H1 (cell line): ENCODE results near the gene C12orf42. TPM values are rescaled to one million over a fixed set of nuclear protein-coding genes. Genes with fewer than 3 reads are reported as not detected.
A peak's percentile ranks its signal among the peaks of the same experiment; 100 is the strongest.

Experiments
- CTCF ChIA-PET: fragments of 300-600 bp; sonication (Branson Sonifier 250); formaldehyde crosslinking; loops from one replicate; lab custom pipeline; 2021; ENCODE audit not compliant: partially characterized antibody; lab: Charles Lee
- POLR2A ChIA-PET: fragments of 300-600 bp; sonication (Branson Sonifier 250); formaldehyde crosslinking; loops from one replicate; lab custom pipeline; 2021; ENCODE audit warnings: inconsistent platforms; ENCODE audit not compliant: partially characterized antibody; lab: Charles Lee
- DNase-seq, 2 experiments: peaks; one replicate each; pipeline versions ENCODE4 v3.0.0 to v3.0.0-alpha.2; 2010 to 2022; ENCODE audit warnings: low spot score in 2 of 2, low read depth in 1 of 2, mixed read lengths in 1 of 2
- FAIRE-seq: peaks from 2 replicates; lab custom pipeline; 2011; peaks lifted over from hg19 to GRCh38; lab: Jason Lieb, UNC
- H2AFZ ChIP-seq: 2 replicates; pipeline ENCODE4 v1.8.1; 2012; ENCODE audit warnings: low read length, inconsistent platforms
- H2AK5ac ChIP-seq: 2 replicates; pipeline ENCODE4 v1.6.1; 2013; ENCODE audit warnings: low read depth, low read length
- H2BK120ac ChIP-seq: replicated peaks from 2 replicates; pipeline ENCODE3; 2013; ENCODE audit warnings: low read depth, low read length, inconsistent platforms
- H2BK12ac ChIP-seq: 2 replicates; pipeline ENCODE4 v1.6.1; 2013; ENCODE audit warnings: low read depth, low read length
- H2BK15ac ChIP-seq: 2 replicates; pipeline ENCODE4 v1.6.1; 2013; ENCODE audit warnings: low read length
- H2BK20ac ChIP-seq: 2 replicates; pipeline ENCODE4 v1.6.1; 2013; ENCODE audit warnings: low read length
- H2BK5ac ChIP-seq: 2 replicates; pipeline ENCODE4 v1.6.1; 2013; ENCODE audit warnings: low read depth, low read length
- H3K14ac ChIP-seq: 2 replicates; pipeline ENCODE4 v1.6.1; 2013; ENCODE audit warnings: inconsistent platforms; ENCODE audit not compliant: insufficient read length
- H3K18ac ChIP-seq: 2 replicates; pipeline ENCODE4 v1.6.1; 2013; ENCODE audit warnings: low read length; ENCODE audit errors: extremely low read depth
- H3K23ac ChIP-seq: 2 replicates; pipeline ENCODE4 v1.6.1; 2013; ENCODE audit warnings: inconsistent platforms; ENCODE audit not compliant: insufficient read length
- H3K23me2 ChIP-seq: 2 replicates; pipeline ENCODE4 v1.6.1; 2013; ENCODE audit warnings: low read depth, low read length
- H3K27ac ChIP-seq: 2 replicates; pipeline ENCODE4 v1.6.1; 2011; ENCODE audit warnings: low read depth, low read length, inconsistent platforms
- H3K27me3 ChIP-seq, 4 experiments: replicated peaks in 1 of 4; 1 replicate in 1 of 4; 2 replicates in 3 of 4; pipeline versions ENCODE4 v1.6.1 to v1.8.1; 2011 to 2013; ENCODE audit warnings: low read length in 3 of 4, mild to moderate bottlenecking in 3 of 4, inconsistent platforms in 2 of 4, mixed read lengths in 2 of 4, moderate library complexity in 1 of 4; ENCODE audit not compliant: control insufficient read depth in 3 of 4, insufficient read depth in 3 of 4; ENCODE audit errors: extremely low read depth in 1 of 4
- H3K36me3 ChIP-seq, 4 experiments: 2 replicates each; pipeline versions ENCODE4 v1.6.1 to v1.8.1; 2011 to 2013; ENCODE audit warnings: mild to moderate bottlenecking in 4 of 4, low read length in 3 of 4, moderate library complexity in 2 of 4, control low read depth in 1 of 4, inconsistent platforms in 1 of 4; ENCODE audit not compliant: insufficient read depth in 4 of 4, control insufficient read depth in 2 of 4
- H3K4ac ChIP-seq: replicated peaks from 2 replicates; pipeline ENCODE3; 2013; ENCODE audit warnings: low read length, low read depth, mixed read lengths, inconsistent platforms; ENCODE audit not compliant: insufficient read length
- H3K4me1 ChIP-seq, 4 experiments: replicated peaks in 1 of 4; 1 replicate in 1 of 4; 2 replicates in 3 of 4; pipeline versions ENCODE4 v1.6.1 to v1.8.1; 2011 to 2013; ENCODE audit warnings: low read length in 3 of 4, inconsistent platforms in 2 of 4, mixed read lengths in 1 of 4; ENCODE audit not compliant: insufficient read depth in 4 of 4, control insufficient read depth in 3 of 4
- H3K4me2 ChIP-seq, 2 experiments: 2 replicates each; pipeline versions ENCODE4 v1.6.1 to v1.8.1; 2011 to 2013; ENCODE audit warnings: low read depth in 2 of 2, low read length in 2 of 2, control low read depth in 1 of 2, inconsistent platforms in 1 of 2, mild to moderate bottlenecking in 1 of 2; ENCODE audit not compliant: insufficient read depth in 1 of 2
- H3K4me3 ChIP-seq, 4 experiments: fragments of 200-600, 300-600 bp in 1 of 4; sonication (generic), shearing (Covaris generic), sonication (Bioruptor Twin) in 1 of 4; 2 replicates each; pipeline versions ENCODE4 v1.5.1 to v1.8.1; 2011 to 2016; ENCODE audit warnings: low read length in 4 of 4, low read depth in 3 of 4, control low read depth in 2 of 4, inconsistent platforms in 2 of 4, mild to moderate bottlenecking in 2 of 4, mixed read lengths in 1 of 4, moderate library complexity in 1 of 4; ENCODE audit not compliant: insufficient read depth in 2 of 4; ENCODE audit errors: extremely low read depth in 1 of 4
- H3K56ac ChIP-seq: replicated peaks from 2 replicates; pipeline ENCODE3; 2013; ENCODE audit warnings: low read depth, mild to moderate bottlenecking, mixed read lengths, low read length, inconsistent platforms; ENCODE audit not compliant: insufficient read length
- H3K79me1 ChIP-seq: 2 replicates; pipeline ENCODE4 v1.6.1; 2013; ENCODE audit warnings: low read depth, low read length, control low read depth
- H3K79me2 ChIP-seq, 2 experiments: 2 replicates each; pipeline versions ENCODE4 v1.6.1 to v1.8.1; 2012 to 2013; ENCODE audit warnings: low read length in 2 of 2, mild to moderate bottlenecking in 2 of 2, inconsistent platforms in 1 of 2; ENCODE audit not compliant: insufficient read depth in 2 of 2, control insufficient read depth in 1 of 2
- H3K9ac ChIP-seq, 4 experiments: replicated peaks in 1 of 4; 1 replicate in 1 of 4; 2 replicates in 3 of 4; pipeline versions ENCODE4 v1.6.1 to v1.8.1; 2011 to 2013; ENCODE audit warnings: low read depth in 3 of 4, low read length in 3 of 4, control low read depth in 2 of 4, mild to moderate bottlenecking in 2 of 4, moderate library complexity in 2 of 4, inconsistent platforms in 1 of 4; ENCODE audit errors: extremely low read depth in 1 of 4
- H3K9me3 ChIP-seq, 2 experiments: 2 replicates each; pipeline versions ENCODE4 v1.6.1 to v1.8.1; 2012 to 2013; ENCODE audit warnings: mild to moderate bottlenecking in 2 of 2, moderate library complexity in 2 of 2, control low read depth in 1 of 2, inconsistent platforms in 1 of 2, low read depth in 1 of 2, low read length in 1 of 2, mixed read lengths in 1 of 2; ENCODE audit not compliant: insufficient read depth in 2 of 2
- H4K20me1 ChIP-seq, 2 experiments: replicated peaks in 1 of 2; 2 replicates each; pipeline versions ENCODE3 to v1.8.1; 2011 to 2013; ENCODE audit warnings: inconsistent platforms in 2 of 2, low read length in 2 of 2, mild to moderate bottlenecking in 1 of 2; ENCODE audit not compliant: insufficient read depth in 2 of 2, control insufficient read depth in 1 of 2
- H4K5ac ChIP-seq: 2 replicates; pipeline ENCODE4 v1.6.1; 2013; ENCODE audit warnings: low read length, low read depth, mixed read lengths, inconsistent platforms; ENCODE audit not compliant: insufficient read length
- H4K8ac ChIP-seq: 2 replicates; pipeline ENCODE4 v1.8.0; 2013; ENCODE audit warnings: mild to moderate bottlenecking, moderate library complexity, low read length, inconsistent platforms; ENCODE audit not compliant: insufficient read depth; ENCODE audit errors: extremely low read depth
- H4K91ac ChIP-seq: replicated peaks from 2 replicates; pipeline ENCODE3; 2013; ENCODE audit warnings: low read length, mixed read lengths, inconsistent platforms; ENCODE audit not compliant: insufficient read length
- BACH1 ChIP-seq: IDR thresholded peaks from 2 replicates; pipeline ENCODE4 v1.6.1; 2012; ENCODE audit warnings: low read length, improper control_type of control experiment
- EP300 ChIP-seq, 2 experiments: IDR thresholded peaks; 1 replicate in 1 of 2; 2 replicates in 1 of 2; pipeline ENCODE4 v1.6.1; 2011 to 2012; ENCODE audit warnings: low read depth in 2 of 2, low read length in 2 of 2, mild to moderate bottlenecking in 2 of 2, borderline replicate concordance in 1 of 2, inconsistent platforms in 1 of 2, moderate library complexity in 1 of 2
- MAFK ChIP-seq: IDR thresholded peaks from 2 replicates; pipeline ENCODE4 v1.6.1; 2012; ENCODE audit warnings: low read depth, mild to moderate bottlenecking, improper control_type of control experiment, low read length
- TEAD4 ChIP-seq: IDR thresholded peaks from 2 replicates; pipeline ENCODE4 v1.6.1; 2012; ENCODE audit warnings: low read depth, low read length, inconsistent platforms, mixed read lengths
- ZNF274 ChIP-seq: IDR thresholded peaks from 2 replicates; pipeline ENCODE4 v1.7.0; 2012; ENCODE audit warnings: low read length, borderline replicate concordance; ENCODE audit errors: extremely low read depth
- WGBS, 2 experiments: shearing (Covaris generic) in 1 of 2; methylation state at CpG; one replicate each; pipeline versions ENCODE4 v1.1.6 to v1.1.7; 2013 to 2015; ENCODE audit warnings: low lambda C conversion rate in 2 of 2, mixed read lengths in 2 of 2, inconsistent platforms in 1 of 2, low coverage in 1 of 2, missing lambda C conversion rate in 1 of 2; ENCODE audit not compliant: insufficient replicate concordance in 2 of 2, insufficient coverage in 1 of 2, insufficient read length in 1 of 2; ENCODE audit errors: extremely low coverage in 1 of 2, missing lambda C conversion rate in 1 of 2; 5-methylcytosine and 5-hydroxymethylcytosine counted together
- polyA plus RNA-seq, 7 experiments: library from polyadenylated mRNA; depleted of rRNA in 3 of 7; stranded (reverse) in 5 of 7; unstranded in 2 of 7; fragments of >200 nt in 5 of 7; fragments of 200-250 nt in 2 of 7; gene quantifications; 1 replicate in 5 of 7; 2 replicates in 1 of 7; 4 replicates in 1 of 7; pipeline versions ENCODE4 v1.2.1 to v1.2.3, GENCODE V29; 2011 to 2013; ENCODE audit warnings: missing spikeins in 2 of 7, mixed read lengths in 2 of 7
- total RNA-seq: library from RNA; stranded (reverse); fragmentation: NEBNext Ultra II Directional; extraction: Animal tissue kit (Norgen Biotek cat#: 25700); gene quantifications from 2 replicates; pipeline ENCODE4 v1.2.1, GENCODE V29; 2021
- TF ChIP-seq, protein P1 (sequence below): IDR thresholded peaks from 2 replicates; pipeline ENCODE4 v1.6.1; 2011; ENCODE audit warnings: low read length, improper control_type of control experiment

Gene C12orf42
- total and polyA plus RNA-seq, 2 of the 8 experiments (the other 6 are each of a cell fraction or from before 2014, with no cell fraction given): 0.05 TPM; not detected in 1

DNA sequence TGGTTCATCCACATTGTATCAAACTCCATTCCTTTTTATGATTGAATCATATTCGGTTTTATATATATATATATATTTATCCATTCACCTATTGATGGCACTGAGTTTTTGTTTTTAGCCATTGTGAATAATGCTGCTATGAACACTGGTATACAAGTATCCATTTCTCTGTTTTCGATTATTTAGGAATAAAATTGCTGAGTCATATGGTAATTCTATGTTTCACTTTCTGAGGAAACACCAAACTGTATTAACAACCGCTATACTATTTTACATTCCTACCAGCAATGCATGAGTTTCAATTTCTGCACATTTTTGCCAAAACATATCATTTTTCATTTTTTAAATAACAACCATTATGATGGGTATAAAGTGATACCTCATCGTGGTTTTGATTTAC is 104.7 kb downstream of the C12orf42 start:
- no peak overlapping the region for H3K4ac ChIP-seq
- 95% methylated on average over 4 of the region's 4 CpGs; no CpG with 5 or more reads in 1 of the 2 experiments for WGBS, 2 experiments
- DNase-seq (no peak), FAIRE-seq (no peak)
- H2BK20ac ChIP-seq: no peak overlapping the region
- H2BK5ac ChIP-seq: no peak overlapping the region
- no peak overlapping the region for H4K8ac ChIP-seq
- H3K9me3 ChIP-seq: peaks cover 0 to 3% of the 10 kb centered on the region in 2 experiments; a peak in 1 of 4 replicates
- no peaks in the 10 kb centered on the region for H4K20me1 ChIP-seq
- no peak overlapping the region for H2AK5ac ChIP-seq
- H2AFZ ChIP-seq: no peak overlapping the region
- no peak overlapping the region for H3K4me3 ChIP-seq
- H3K27me3 ChIP-seq: no peaks in the 10 kb centered on the region
- POLR2A ChIA-PET: no interaction called here
- H3K18ac ChIP-seq: no peak overlapping the region
- no peaks in the 10 kb centered on the region for H3K79me2 ChIP-seq
- H3K79me1 ChIP-seq: no peaks in the 10 kb centered on the region
- no peaks in the 10 kb centered on the region for H3K23me2 ChIP-seq
- CTCF ChIA-PET: no interaction called here
- no peak overlapping the region for H3K14ac ChIP-seq
- no peak overlapping the region for H3K4me2 ChIP-seq
- H2BK15ac ChIP-seq: no peak overlapping the region
- H3K9ac ChIP-seq: no peak overlapping the region
- no peaks in the 10 kb centered on the region for H3K4me1 ChIP-seq
- no peak overlapping the region for H4K5ac ChIP-seq
- no peak overlapping the region for H2BK12ac ChIP-seq
- no peak overlapping the region for H2BK120ac ChIP-seq
- H3K27ac ChIP-seq: no peak overlapping the region
- no peak overlapping the region for H3K23ac ChIP-seq
- no peak overlapping the region for H3K56ac ChIP-seq
- H3K36me3 ChIP-seq: no peaks in the 10 kb centered on the region
- H4K91ac ChIP-seq: no peak overlapping the region
- TF ChIP-seq TEAD4: no peak
- TF ChIP-seq MAFK: peak; percentile 38; the same call in 1 of the 2 replicates
- TF ChIP-seq ZNF274: no peak
- 0 out of 2 replicates have a peak, but pooled peaks have one; percentile 35 for TF ChIP-seq BACH1
- TF ChIP-seq EP300 (IDR thresholded peaks at IDR 0.05; ENCODE audit: borderline replicate concordance in 1 of 2, low read depth in 2 of 2, low read length in 2 of 2): no peak
- TF ChIP-seq, protein P1, sequence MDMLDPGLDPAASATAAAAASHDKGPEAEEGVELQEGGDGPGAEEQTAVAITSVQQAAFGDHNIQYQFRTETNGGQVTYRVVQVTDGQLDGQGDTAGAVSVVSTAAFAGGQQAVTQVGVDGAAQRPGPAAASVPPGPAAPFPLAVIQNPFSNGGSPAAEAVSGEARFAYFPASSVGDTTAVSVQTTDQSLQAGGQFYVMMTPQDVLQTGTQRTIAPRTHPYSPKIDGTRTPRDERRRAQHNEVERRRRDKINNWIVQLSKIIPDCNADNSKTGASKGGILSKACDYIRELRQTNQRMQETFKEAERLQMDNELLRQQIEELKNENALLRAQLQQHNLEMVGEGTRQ: no peak
- TF ChIP-seq, all 59 proteins: peak for 2
